PFSK-1 (cell line): Measurements from ENCODE around the gene FFAR3.

ENCODE experiments used
- FOXP2 ChIP-seq: optimal IDR thresholded peaks from 2 replicates; pipeline ENCODE3; 2011; ENCODE audit warnings: borderline replicate concordance, control low read depth, inconsistent platforms; ENCODE audit not compliant: insufficient read depth; ENCODE audit errors: extremely low read length, extremely low read depth
- POLR2AphosphoS5 ChIP-seq: IDR thresholded peaks from 2 replicates; pipeline ENCODE4 v1.6.1; 2012; ENCODE audit warnings: low read depth, mild to moderate bottlenecking, control low read depth, low read length, moderate library complexity
- SIN3A ChIP-seq: IDR thresholded peaks from 2 replicates; pipeline ENCODE4 v1.6.1; 2012; ENCODE audit warnings: mild to moderate bottlenecking, low read length, moderate library complexity, borderline replicate concordance; ENCODE audit not compliant: insufficient read depth
- TAF1 ChIP-seq: IDR thresholded peaks from 2 replicates; pipeline ENCODE4 v1.6.1; 2012; ENCODE audit warnings: low read length, control low read depth, borderline replicate concordance; ENCODE audit not compliant: insufficient read depth
- TF ChIP-seq, protein P1 (sequence below), 2 experiments: IDR thresholded peaks; 2 replicates each; pipeline versions ENCODE4 v1.6.1 to v1.8.0; 2011 to 2012; ENCODE audit warnings: low read depth in 2 of 2, low read length in 2 of 2, control low read depth in 1 of 2, inconsistent platforms in 1 of 2, mild to moderate bottlenecking in 1 of 2, moderate library complexity in 1 of 2; ENCODE audit not compliant: insufficient read depth in 1 of 2

The FFAR3 gene

GRCh38 chr19:35348911-35349611 lies 9.2 kb upstream of the FFAR3 start:
- TF ChIP-seq FOXP2 (no peak), SIN3A (no peak), TAF1 (no peak), POLR2AphosphoS5 (no peak)
- TF ChIP-seq, protein P1, sequence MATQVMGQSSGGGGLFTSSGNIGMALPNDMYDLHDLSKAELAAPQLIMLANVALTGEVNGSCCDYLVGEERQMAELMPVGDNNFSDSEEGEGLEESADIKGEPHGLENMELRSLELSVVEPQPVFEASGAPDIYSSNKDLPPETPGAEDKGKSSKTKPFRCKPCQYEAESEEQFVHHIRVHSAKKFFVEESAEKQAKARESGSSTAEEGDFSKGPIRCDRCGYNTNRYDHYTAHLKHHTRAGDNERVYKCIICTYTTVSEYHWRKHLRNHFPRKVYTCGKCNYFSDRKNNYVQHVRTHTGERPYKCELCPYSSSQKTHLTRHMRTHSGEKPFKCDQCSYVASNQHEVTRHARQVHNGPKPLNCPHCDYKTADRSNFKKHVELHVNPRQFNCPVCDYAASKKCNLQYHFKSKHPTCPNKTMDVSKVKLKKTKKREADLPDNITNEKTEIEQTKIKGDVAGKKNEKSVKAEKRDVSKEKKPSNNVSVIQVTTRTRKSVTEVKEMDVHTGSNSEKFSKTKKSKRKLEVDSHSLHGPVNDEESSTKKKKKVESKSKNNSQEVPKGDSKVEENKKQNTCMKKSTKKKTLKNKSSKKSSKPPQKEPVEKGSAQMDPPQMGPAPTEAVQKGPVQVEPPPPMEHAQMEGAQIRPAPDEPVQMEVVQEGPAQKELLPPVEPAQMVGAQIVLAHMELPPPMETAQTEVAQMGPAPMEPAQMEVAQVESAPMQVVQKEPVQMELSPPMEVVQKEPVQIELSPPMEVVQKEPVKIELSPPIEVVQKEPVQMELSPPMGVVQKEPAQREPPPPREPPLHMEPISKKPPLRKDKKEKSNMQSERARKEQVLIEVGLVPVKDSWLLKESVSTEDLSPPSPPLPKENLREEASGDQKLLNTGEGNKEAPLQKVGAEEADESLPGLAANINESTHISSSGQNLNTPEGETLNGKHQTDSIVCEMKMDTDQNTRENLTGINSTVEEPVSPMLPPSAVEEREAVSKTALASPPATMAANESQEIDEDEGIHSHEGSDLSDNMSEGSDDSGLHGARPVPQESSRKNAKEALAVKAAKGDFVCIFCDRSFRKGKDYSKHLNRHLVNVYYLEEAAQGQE (IDR thresholded peaks at IDR 0.05; ENCODE audit: insufficient read depth in 1 of 2, low read depth in 2 of 2, low read length in 2 of 2), result no peak

DNA sequence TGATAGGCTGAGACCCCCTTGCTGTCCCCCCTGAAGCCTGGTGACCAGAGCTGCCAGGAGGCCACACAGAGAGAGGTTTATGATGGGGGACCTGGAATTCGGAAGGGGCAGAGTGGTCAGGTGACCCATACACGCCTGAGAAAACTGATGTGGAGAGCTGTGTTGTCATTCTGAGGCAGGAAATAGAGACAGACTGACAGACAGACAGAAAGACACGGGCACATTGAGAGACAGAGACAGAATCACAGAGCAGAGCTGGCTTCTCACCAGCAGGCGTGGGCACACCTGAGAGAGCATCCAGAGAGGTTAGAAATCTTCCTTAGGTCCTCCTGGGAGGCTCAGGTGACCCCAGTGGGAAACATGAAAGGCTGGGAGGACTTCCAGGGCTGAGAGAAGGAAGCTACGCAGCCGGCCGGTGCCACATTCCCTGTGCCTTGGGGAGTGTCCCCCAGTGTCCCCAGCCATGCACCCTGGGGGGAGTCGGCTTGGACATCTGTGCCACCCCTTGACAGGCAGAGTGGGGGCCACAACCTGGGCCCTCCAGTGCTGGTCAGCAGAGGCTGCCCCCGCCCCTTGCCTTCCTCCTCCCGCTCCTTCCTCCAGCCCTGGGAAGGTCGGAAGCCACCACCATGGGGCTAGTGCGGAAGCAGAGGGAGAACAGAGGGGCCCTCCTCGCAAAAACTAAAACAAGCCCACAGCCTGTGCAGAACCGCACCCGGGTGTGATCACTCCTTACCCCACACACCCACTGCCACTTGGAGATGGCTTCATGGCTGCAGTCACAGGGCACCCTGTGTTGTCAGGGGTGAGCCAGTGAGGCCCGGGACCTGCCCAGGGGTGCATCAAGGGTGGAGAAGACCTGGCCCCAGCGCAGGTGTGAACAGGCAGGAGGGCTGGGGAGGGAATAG lies 8.4 kb upstream of the FFAR3 start:
- TF ChIP-seq SIN3A (no peak), POLR2AphosphoS5 (no peak), FOXP2 (no peak), TAF1 (no peak)
- TF ChIP-seq, protein P1 (IDR thresholded peaks at IDR 0.05; ENCODE audit: insufficient read depth in 1 of 2, low read depth in 2 of 2, low read length in 2 of 2), result no peak

GRCh38 chr19:35350591-35350990 lies 7.7 kb upstream of the FFAR3 start:
- TF ChIP-seq POLR2AphosphoS5, result no peak
- TF ChIP-seq TAF1, result no peak
- TF ChIP-seq SIN3A, result no peak
- TF ChIP-seq, protein P1 (IDR thresholded peaks at IDR 0.05; ENCODE audit: insufficient read depth in 1 of 2, low read depth in 2 of 2, low read length in 2 of 2), result no peak
- no peak for TF ChIP-seq FOXP2

GRCh38 chr19:35351411-35352176 lies 6.7 kb upstream of the FFAR3 start:
- TF ChIP-seq FOXP2, result no peak

GRCh38 chr19:35352177-35352447 lies 6.1 kb upstream of the FFAR3 start:
- TF ChIP-seq FOXP2 (no peak), POLR2AphosphoS5 (no peak), TAF1 (no peak), SIN3A (no peak)
- TF ChIP-seq, protein P1 (IDR thresholded peaks at IDR 0.05; ENCODE audit: insufficient read depth in 1 of 2, low read depth in 2 of 2, low read length in 2 of 2), result no peak
